SK-N-SH (cell line): ENCODE measurements around the gene CDC37.

Source experiments
- CTCF ChIP-seq: fragments of 200-600 bp; sonication (generic); IDR thresholded peaks from 2 replicates; pipeline ENCODE4 v1.6.1; 2017; ENCODE audit warnings: antibody characterized with exemption, mild to moderate bottlenecking, moderate library complexity
- EP300 ChIP-seq, 2 experiments: IDR thresholded peaks; 2 replicates each; pipeline versions ENCODE4 v1.4.0 to v1.6.1; 2012; ENCODE audit warnings: borderline replicate concordance in 1 of 2, low read depth in 1 of 2, low read length in 1 of 2
- MEF2A ChIP-seq: IDR thresholded peaks from 2 replicates; pipeline ENCODE4 v1.4.0; 2012; ENCODE audit warnings: low read depth, borderline replicate concordance
- POLR2AphosphoS5 ChIP-seq: IDR thresholded peaks from 2 replicates; pipeline ENCODE4 v1.6.1; 2012; ENCODE audit warnings: low read depth, low read length
- RAD21 ChIP-seq: IDR thresholded peaks from 2 replicates; pipeline ENCODE4 v1.6.1; 2012; ENCODE audit warnings: mild to moderate bottlenecking, low read length
- SMC3 ChIP-seq: IDR thresholded peaks from 2 replicates; pipeline ENCODE4 v1.6.1; 2012; ENCODE audit warnings: low read depth, low read length, improper control_type of control experiment
- TCF12 ChIP-seq: IDR thresholded peaks from 2 replicates; pipeline ENCODE4 v1.4.0; 2012

GRCh38 chr19:10343495-10343894 is 59.8 kb downstream of the CDC37 start:
- TF ChIP-seq POLR2AphosphoS5 (no peak), MEF2A (no peak), TCF12 (no peak), CTCF (no peak), RAD21 (no peak), SMC3 (no peak), EP300 (IDR thresholded peaks at IDR 0.05; ENCODE audit: borderline replicate concordance in 1 of 2, low read depth in 1 of 2, low read length in 1 of 2) (no peak)
